Stimulated activated CD4-positive, alpha-beta T cell treated with anti-CD3 and anti-CD28 coated beads, TNF-alpha, amount 100 ng/mL, for 1 hour (primary cell): ENCODE results near the gene BLTP3B.
"Not testable (repeated sequence)": the region's sequence is repeated elsewhere in the genome, so short reads cannot be mapped to it uniquely, and the experiment has no call there.

ENCODE experiments used
- DNase-seq, 3 donors: peaks; one replicate each; pipeline ENCODE4 v3.0.0-alpha.2; 2020; ENCODE audit warnings: low read depth in 3 of 3, low spot score in 1 of 3

Gene BLTP3B

GRCh38 chr12:100142851-100143559 is at the start of gene BLTP3B:
Gene BLTP3B (minus strand): TSS chr12:100142874. CDS start chr12:100142635, 239 bp downstream.
- peak; percentile 69 to 95 (median 81) for DNase-seq

- no peak for DNase-seq
Measured at GRCh38 chr12:100189636-100190394, 47.1 kb upstream of the BLTP3B start.

- DNase-seq = not testable (repeated sequence)
Measured at GRCh38 chr12:100188888-100189635, 46.4 kb upstream of the BLTP3B start.

- no peak for DNase-seq
Measured at GRCh38 chr12:100187857-100188519, 45.3 kb upstream of the BLTP3B start.

- no peak for DNase-seq
Measured at GRCh38 chr12:100187068-100187467, 44.4 kb upstream of the BLTP3B start.

- DNase-seq = no peak
Measured at GRCh38 chr12:100186071-100186470, 43.4 kb upstream of the BLTP3B start.

GRCh38 chr12:100185361-100185894 is 42.8 kb upstream of the BLTP3B start:
- no peak for DNase-seq

GRCh38 chr12:100184549-100185145 is 42.0 kb upstream of the BLTP3B start:
- DNase-seq = no peak

- no peak for DNase-seq
Measured at GRCh38 chr12:100179252-100179651, 36.6 kb upstream of the BLTP3B start.

GRCh38 chr12:100176493-100176892 is 33.8 kb upstream of the BLTP3B start:
- DNase-seq = not testable (repeated sequence)

- no peak for DNase-seq
Measured at GRCh38 chr12:100174495-100174894, 31.8 kb upstream of the BLTP3B start.

GRCh38 chr12:100173111-100173510 is 30.4 kb upstream of the BLTP3B start:
- DNase-seq = no peak

GRCh38 chr12:100171248-100171647 is 28.6 kb upstream of the BLTP3B start:
- DNase-seq = no peak

- no peak for DNase-seq
Measured at GRCh38 chr12:100170313-100170858, 27.7 kb upstream of the BLTP3B start.

GRCh38 chr12:100169345-100169744 is 26.7 kb upstream of the BLTP3B start:
- no peak for DNase-seq

GRCh38 chr12:100168562-100168961 is 25.9 kb upstream of the BLTP3B start:
- no peak for DNase-seq

GRCh38 chr12:100166232-100166631 is 23.6 kb upstream of the BLTP3B start:
- no peak for DNase-seq

GRCh38 chr12:100165356-100165755 is 22.7 kb upstream of the BLTP3B start:
- DNase-seq = no peak

- no peak for DNase-seq
Measured at GRCh38 chr12:100164153-100164704, 21.6 kb upstream of the BLTP3B start.
